WTC11 (cell line): ENCODE measurements around the gene ZSCAN10. TPM values are rescaled to one million over a fixed set of nuclear protein-coding genes. Genes with fewer than 3 reads are reported as not detected.

Experiments used
- ATAC-seq: fragments of 200-7000 bp; cut with Tn5 transposase; 2 replicates; pipeline ENCODE4 v1.10.0; 2021; ENCODE audit warnings: mild to moderate bottlenecking, moderate library complexity
- CTCF ChIA-PET: fragments of 300-600 bp; sonication (Branson Sonifier 250); formaldehyde crosslinking; loops from one replicate; lab custom pipeline; 2021; ENCODE audit warnings: antibody characterized with exemption; lab: Charles Lee
- POLR2A ChIA-PET: fragments of 350-600 bp; sonication (Branson Sonifier 250); formaldehyde crosslinking; loops from one replicate; lab custom pipeline; 2021; ENCODE audit warnings: antibody characterized with exemption; lab: Charles Lee
- DNase-seq: peaks from one replicate; pipeline ENCODE4 v3.0.0; 2021; ENCODE audit warnings: low spot score
- H3K27ac Mint-ChIP-seq: 2 replicates; pipeline ENCODE4 v1.8.0; 2021; ENCODE audit warnings: mixed read lengths
- H3K27me3 Mint-ChIP-seq: 2 replicates; pipeline ENCODE4 v1.8.0; 2021; ENCODE audit warnings: low read depth, mild to moderate bottlenecking, moderate library complexity, mixed read lengths
- H3K36me3 Mint-ChIP-seq: 2 replicates; pipeline ENCODE4 v1.8.0; 2021; ENCODE audit warnings: mixed read lengths
- H3K4me1 Mint-ChIP-seq: 2 replicates; pipeline ENCODE4 v1.8.0; 2022; ENCODE audit warnings: mixed read lengths
- H3K4me3 Mint-ChIP-seq: 2 replicates; pipeline ENCODE4 v1.8.0; 2021; ENCODE audit warnings: mild to moderate bottlenecking, moderate library complexity, mixed read lengths
- H3K9me3 Mint-ChIP-seq: 2 replicates; pipeline ENCODE4 v1.8.0; 2021; ENCODE audit warnings: mixed read lengths
- CBFB ChIP-seq: sonication (generic); formaldehyde crosslinking; IDR thresholded peaks from 2 replicates; pipeline ENCODE4 v1.8.1; 2022; ENCODE audit warnings: mild to moderate bottlenecking, low read depth, missing genetic modification reagents
- ESRRA ChIP-seq: sonication (generic); formaldehyde crosslinking; IDR thresholded peaks from 2 replicates; pipeline ENCODE4 v1.8.1; 2022; ENCODE audit warnings: mild to moderate bottlenecking, missing genetic modification reagents, borderline replicate concordance
- GRHL2 ChIP-seq: fragments of 250-450 bp; sonication (Bioruptor Pico); IDR thresholded peaks from 2 replicates; pipeline ENCODE4 v1.8.0; 2022; ENCODE audit warnings: mild to moderate bottlenecking, moderate library complexity; ENCODE audit not compliant: insufficient replicate concordance, severe bottlenecking
- IRF2 ChIP-seq: sonication (generic); formaldehyde crosslinking; IDR thresholded peaks from 2 replicates; pipeline ENCODE4 v1.8.0; 2022; ENCODE audit warnings: low read depth, missing genetic modification reagents, borderline replicate concordance
- JUN ChIP-seq: sonication (generic); formaldehyde crosslinking; IDR thresholded peaks from 2 replicates; pipeline ENCODE4 v1.8.0; 2023; ENCODE audit warnings: mild to moderate bottlenecking, missing genetic modification reagents
- MXD4 ChIP-seq: fragments of 250-450 bp; sonication (Bioruptor Pico); IDR thresholded peaks from 2 replicates; pipeline ENCODE4 v1.8.0; 2021; ENCODE audit warnings: mild to moderate bottlenecking, moderate library complexity, borderline replicate concordance
- MYBL2 ChIP-seq: sonication (generic); formaldehyde crosslinking; IDR thresholded peaks from 2 replicates; pipeline ENCODE4 v1.8.1; 2023; ENCODE audit warnings: mild to moderate bottlenecking, moderate library complexity, missing genetic modification reagents
- NFATC4 ChIP-seq: fragments of 250-450 bp; sonication (Bioruptor Pico); IDR thresholded peaks from 2 replicates; pipeline ENCODE4 v1.9.0; 2021; ENCODE audit warnings: mild to moderate bottlenecking
- SMAD3 ChIP-seq: sonication (generic); formaldehyde crosslinking; IDR thresholded peaks from 2 replicates; pipeline ENCODE4 v1.8.0; 2022; ENCODE audit warnings: missing genetic modification reagents, mild to moderate bottlenecking, borderline replicate concordance
- TEAD1 ChIP-seq: sonication (generic); formaldehyde crosslinking; IDR thresholded peaks from 2 replicates; pipeline ENCODE4 v1.8.0; 2022; ENCODE audit warnings: mild to moderate bottlenecking, missing genetic modification reagents
- TP53 ChIP-seq: sonication (generic); formaldehyde crosslinking; IDR thresholded peaks from 2 replicates; pipeline ENCODE4 v1.8.1; 2023; ENCODE audit warnings: mild to moderate bottlenecking, missing genetic modification reagents
- ZNF121 ChIP-seq: sonication (generic); formaldehyde crosslinking; IDR thresholded peaks from 2 replicates; pipeline ENCODE4 v1.8.0; 2023; ENCODE audit warnings: missing genetic modification reagents
- ZNF219 ChIP-seq: sonication (generic); formaldehyde crosslinking; IDR thresholded peaks from 2 replicates; pipeline ENCODE4 v1.8.0; 2023; ENCODE audit warnings: missing genetic modification reagents, mild to moderate bottlenecking, borderline replicate concordance
- ZNF317 ChIP-seq: sonication (generic); formaldehyde crosslinking; IDR thresholded peaks from 2 replicates; pipeline ENCODE4 v1.8.1; 2023; ENCODE audit warnings: low read depth, mild to moderate bottlenecking, moderate library complexity, missing genetic modification reagents, borderline replicate concordance
- total RNA-seq: library from RNA; stranded (reverse); gene quantifications from 3 replicates; pipeline ENCODE4 v1.2.3, GENCODE V29; 2021
- TF ChIP-seq, protein P1 (sequence below): fragments of 250-450 bp; sonication (Bioruptor Pico); conservative IDR thresholded peaks from 2 replicates; pipeline ENCODE4 v1.9.0; 2021; ENCODE audit warnings: mild to moderate bottlenecking
- TF ChIP-seq, protein P2 (sequence below): sonication (generic); formaldehyde crosslinking; IDR thresholded peaks from 2 replicates; pipeline ENCODE4 v1.8.1; 2022; ENCODE audit warnings: low read depth, missing genetic modification reagents, borderline replicate concordance
- TF ChIP-seq, protein P3 (sequence below): fragments of 250-450 bp; sonication (Bioruptor Pico); IDR thresholded peaks from 2 replicates; pipeline ENCODE4 v1.9.0; 2021; ENCODE audit warnings: mild to moderate bottlenecking, borderline replicate concordance
- TF ChIP-seq, protein P4 (sequence below): sonication (generic); formaldehyde crosslinking; IDR thresholded peaks from 2 replicates; pipeline ENCODE4 v1.8.1; 2023; ENCODE audit warnings: mild to moderate bottlenecking, missing genetic modification reagents, borderline replicate concordance
- TF ChIP-seq, protein P5 (sequence below): sonication (generic); formaldehyde crosslinking; IDR thresholded peaks from 2 replicates; pipeline ENCODE4 v1.8.0; 2022; ENCODE audit warnings: mild to moderate bottlenecking, missing genetic modification reagents
- TF ChIP-seq, protein P6 (sequence below): sonication (generic); formaldehyde crosslinking; IDR thresholded peaks from 2 replicates; pipeline ENCODE4 v1.8.1; 2022; ENCODE audit warnings: mild to moderate bottlenecking, moderate library complexity, missing genetic modification reagents
- TF ChIP-seq, protein P7 (sequence below): sonication (generic); formaldehyde crosslinking; IDR thresholded peaks from 2 replicates; pipeline ENCODE4 v1.8.1; 2023; ENCODE audit warnings: mild to moderate bottlenecking, missing genetic modification reagents

ZSCAN10 gene
- total RNA-seq, 1 experiment from 2014 or later, result 263 TPM

DNA sequence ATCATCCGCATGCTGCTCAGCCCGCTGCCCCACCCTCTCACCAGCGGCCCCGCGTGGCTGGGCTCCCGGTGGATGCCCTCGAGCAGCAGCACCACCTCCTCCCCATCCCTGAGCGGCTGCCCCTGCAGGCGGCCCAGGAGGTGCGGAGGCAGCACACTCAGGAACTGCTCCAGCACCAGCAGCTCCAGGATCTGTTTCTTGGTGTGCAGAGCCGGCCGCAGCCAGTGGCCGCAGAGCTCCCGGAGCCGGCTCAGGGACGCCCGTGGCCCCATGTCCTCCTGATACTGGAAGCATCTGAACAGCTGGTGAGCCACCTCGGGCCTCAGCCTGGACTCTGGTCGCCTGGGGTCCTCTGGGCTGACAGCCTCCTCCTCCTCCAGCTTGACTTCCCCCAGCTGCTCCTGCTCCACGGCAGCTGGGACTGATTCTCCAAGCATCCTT is 6.6 kb downstream of the ZSCAN10 start (continued):
- TF ChIP-seq, protein P1, sequence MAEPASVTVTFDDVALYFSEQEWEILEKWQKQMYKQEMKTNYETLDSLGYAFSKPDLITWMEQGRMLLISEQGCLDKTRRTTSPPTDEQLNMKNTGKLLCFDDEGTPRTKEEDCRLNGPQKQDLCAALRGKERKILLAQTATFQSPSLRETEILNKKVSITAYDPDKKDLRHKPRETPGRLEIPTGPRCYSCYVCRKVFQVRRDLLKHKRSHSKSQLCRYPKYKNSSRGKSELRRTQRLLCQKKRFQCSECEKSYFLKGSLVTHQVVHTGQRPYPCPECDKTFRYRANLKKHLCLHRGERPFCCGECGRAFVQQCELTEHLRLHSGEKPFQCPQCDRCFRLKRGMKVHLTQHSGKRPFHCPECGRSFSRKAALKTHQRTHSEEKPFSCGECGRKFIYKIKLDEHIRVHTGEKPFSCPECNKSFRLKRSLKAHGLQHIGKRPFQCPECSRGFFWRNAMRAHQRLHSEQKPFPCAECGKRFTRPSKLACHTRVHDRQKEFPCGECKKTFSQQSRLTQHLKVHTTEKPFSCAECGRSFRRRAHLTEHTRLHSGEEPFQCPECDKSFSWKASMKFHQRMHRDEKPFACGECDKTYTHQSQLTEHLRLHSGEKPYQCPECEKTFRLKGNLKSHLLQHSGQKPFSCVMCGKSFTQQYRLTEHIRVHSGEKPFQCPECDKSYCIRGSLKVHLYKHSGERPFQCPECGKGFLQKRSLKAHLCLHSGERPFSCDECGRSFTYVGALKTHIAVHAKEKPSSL, result no peak

DNA sequence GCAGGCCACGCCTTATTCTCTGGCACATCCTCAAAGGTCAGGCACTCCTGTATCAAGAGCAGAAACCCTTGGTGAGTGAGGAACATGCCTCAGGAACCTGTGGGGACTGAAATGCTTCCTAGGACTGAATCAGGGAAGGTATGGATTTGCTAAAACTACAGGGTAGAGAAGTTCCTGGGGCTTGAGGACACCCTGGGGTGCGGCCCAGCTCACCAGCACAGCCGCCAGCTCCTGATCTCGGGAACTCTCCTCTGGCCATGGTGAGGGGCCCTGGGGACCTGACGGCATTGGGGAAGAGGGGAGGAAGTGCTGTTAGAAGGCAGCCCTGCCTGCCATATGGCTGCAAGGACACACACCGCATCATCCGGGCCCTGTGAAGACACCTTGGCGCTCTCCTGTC is 7.5 kb downstream of the ZSCAN10 start:
- Mint-ChIP-seq H3K27ac (0 out of 2 replicates have a peak overlapping the region, but pooled peaks have one; percentile 57), H3K36me3 (peaks cover 49% of the 10 kb centered on the region), H3K4me3 (no peak overlapping the region), H3K4me1 (peaks cover 46% of the 10 kb centered on the region), H3K27me3 (no peaks in the 10 kb centered on the region), H3K9me3 (no peaks in the 10 kb centered on the region)
- DNase-seq (no peak), ATAC-seq (no peak)
- TF ChIP-seq ESRRA (CRISPR knock-in tag) (no peak), GRHL2 (no peak), SMAD3 (no peak), TEAD1 (CRISPR knock-in tag) (no peak), NFATC4 (no peak), MYBL2 (CRISPR knock-in tag) (no peak), TP53 (no peak), MXD4 (CRISPR knock-in tag) (no peak), ZNF317 (CRISPR knock-in tag) (no peak), CBFB (CRISPR knock-in tag) (no peak), ZNF121 (CRISPR knock-in tag) (no peak), ZNF219 (CRISPR knock-in tag) (no peak), JUN (CRISPR knock-in tag) (no peak), IRF2 (CRISPR knock-in tag) (no peak)
- TF ChIP-seq, protein P2, sequence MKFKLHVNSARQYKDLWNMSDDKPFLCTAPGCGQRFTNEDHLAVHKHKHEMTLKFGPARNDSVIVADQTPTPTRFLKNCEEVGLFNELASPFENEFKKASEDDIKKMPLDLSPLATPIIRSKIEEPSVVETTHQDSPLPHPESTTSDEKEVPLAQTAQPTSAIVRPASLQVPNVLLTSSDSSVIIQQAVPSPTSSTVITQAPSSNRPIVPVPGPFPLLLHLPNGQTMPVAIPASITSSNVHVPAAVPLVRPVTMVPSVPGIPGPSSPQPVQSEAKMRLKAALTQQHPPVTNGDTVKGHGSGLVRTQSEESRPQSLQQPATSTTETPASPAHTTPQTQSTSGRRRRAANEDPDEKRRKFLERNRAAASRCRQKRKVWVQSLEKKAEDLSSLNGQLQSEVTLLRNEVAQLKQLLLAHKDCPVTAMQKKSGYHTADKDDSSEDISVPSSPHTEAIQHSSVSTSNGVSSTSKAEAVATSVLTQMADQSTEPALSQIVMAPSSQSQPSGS (CRISPR knock-in tag), result no peak
- TF ChIP-seq, protein P3, sequence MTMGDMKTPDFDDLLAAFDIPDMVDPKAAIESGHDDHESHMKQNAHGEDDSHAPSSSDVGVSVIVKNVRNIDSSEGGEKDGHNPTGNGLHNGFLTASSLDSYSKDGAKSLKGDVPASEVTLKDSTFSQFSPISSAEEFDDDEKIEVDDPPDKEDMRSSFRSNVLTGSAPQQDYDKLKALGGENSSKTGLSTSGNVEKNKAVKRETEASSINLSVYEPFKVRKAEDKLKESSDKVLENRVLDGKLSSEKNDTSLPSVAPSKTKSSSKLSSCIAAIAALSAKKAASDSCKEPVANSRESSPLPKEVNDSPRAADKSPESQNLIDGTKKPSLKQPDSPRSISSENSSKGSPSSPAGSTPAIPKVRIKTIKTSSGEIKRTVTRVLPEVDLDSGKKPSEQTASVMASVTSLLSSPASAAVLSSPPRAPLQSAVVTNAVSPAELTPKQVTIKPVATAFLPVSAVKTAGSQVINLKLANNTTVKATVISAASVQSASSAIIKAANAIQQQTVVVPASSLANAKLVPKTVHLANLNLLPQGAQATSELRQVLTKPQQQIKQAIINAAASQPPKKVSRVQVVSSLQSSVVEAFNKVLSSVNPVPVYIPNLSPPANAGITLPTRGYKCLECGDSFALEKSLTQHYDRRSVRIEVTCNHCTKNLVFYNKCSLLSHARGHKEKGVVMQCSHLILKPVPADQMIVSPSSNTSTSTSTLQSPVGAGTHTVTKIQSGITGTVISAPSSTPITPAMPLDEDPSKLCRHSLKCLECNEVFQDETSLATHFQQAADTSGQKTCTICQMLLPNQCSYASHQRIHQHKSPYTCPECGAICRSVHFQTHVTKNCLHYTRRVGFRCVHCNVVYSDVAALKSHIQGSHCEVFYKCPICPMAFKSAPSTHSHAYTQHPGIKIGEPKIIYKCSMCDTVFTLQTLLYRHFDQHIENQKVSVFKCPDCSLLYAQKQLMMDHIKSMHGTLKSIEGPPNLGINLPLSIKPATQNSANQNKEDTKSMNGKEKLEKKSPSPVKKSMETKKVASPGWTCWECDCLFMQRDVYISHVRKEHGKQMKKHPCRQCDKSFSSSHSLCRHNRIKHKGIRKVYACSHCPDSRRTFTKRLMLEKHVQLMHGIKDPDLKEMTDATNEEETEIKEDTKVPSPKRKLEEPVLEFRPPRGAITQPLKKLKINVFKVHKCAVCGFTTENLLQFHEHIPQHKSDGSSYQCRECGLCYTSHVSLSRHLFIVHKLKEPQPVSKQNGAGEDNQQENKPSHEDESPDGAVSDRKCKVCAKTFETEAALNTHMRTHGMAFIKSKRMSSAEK, result no peak
- TF ChIP-seq, protein P4, sequence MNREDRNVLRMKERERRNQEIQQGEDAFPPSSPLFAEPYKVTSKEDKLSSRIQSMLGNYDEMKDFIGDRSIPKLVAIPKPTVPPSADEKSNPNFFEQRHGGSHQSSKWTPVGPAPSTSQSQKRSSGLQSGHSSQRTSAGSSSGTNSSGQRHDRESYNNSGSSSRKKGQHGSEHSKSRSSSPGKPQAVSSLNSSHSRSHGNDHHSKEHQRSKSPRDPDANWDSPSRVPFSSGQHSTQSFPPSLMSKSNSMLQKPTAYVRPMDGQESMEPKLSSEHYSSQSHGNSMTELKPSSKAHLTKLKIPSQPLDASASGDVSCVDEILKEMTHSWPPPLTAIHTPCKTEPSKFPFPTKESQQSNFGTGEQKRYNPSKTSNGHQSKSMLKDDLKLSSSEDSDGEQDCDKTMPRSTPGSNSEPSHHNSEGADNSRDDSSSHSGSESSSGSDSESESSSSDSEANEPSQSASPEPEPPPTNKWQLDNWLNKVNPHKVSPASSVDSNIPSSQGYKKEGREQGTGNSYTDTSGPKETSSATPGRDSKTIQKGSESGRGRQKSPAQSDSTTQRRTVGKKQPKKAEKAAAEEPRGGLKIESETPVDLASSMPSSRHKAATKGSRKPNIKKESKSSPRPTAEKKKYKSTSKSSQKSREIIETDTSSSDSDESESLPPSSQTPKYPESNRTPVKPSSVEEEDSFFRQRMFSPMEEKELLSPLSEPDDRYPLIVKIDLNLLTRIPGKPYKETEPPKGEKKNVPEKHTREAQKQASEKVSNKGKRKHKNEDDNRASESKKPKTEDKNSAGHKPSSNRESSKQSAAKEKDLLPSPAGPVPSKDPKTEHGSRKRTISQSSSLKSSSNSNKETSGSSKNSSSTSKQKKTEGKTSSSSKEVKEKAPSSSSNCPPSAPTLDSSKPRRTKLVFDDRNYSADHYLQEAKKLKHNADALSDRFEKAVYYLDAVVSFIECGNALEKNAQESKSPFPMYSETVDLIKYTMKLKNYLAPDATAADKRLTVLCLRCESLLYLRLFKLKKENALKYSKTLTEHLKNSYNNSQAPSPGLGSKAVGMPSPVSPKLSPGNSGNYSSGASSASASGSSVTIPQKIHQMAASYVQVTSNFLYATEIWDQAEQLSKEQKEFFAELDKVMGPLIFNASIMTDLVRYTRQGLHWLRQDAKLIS (CRISPR knock-in tag), result no peak
- TF ChIP-seq, protein P5, sequence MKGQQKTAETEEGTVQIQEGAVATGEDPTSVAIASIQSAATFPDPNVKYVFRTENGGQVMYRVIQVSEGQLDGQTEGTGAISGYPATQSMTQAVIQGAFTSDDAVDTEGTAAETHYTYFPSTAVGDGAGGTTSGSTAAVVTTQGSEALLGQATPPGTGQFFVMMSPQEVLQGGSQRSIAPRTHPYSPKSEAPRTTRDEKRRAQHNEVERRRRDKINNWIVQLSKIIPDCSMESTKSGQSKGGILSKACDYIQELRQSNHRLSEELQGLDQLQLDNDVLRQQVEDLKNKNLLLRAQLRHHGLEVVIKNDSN, result no peak
- TF ChIP-seq, protein P6, sequence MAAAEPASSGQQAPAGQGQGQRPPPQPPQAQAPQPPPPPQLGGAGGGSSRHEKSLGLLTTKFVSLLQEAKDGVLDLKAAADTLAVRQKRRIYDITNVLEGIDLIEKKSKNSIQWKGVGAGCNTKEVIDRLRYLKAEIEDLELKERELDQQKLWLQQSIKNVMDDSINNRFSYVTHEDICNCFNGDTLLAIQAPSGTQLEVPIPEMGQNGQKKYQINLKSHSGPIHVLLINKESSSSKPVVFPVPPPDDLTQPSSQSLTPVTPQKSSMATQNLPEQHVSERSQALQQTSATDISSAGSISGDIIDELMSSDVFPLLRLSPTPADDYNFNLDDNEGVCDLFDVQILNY, result no peak
- TF ChIP-seq, protein P7, sequence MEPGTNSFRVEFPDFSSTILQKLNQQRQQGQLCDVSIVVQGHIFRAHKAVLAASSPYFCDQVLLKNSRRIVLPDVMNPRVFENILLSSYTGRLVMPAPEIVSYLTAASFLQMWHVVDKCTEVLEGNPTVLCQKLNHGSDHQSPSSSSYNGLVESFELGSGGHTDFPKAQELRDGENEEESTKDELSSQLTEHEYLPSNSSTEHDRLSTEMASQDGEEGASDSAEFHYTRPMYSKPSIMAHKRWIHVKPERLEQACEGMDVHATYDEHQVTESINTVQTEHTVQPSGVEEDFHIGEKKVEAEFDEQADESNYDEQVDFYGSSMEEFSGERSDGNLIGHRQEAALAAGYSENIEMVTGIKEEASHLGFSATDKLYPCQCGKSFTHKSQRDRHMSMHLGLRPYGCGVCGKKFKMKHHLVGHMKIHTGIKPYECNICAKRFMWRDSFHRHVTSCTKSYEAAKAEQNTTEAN (CRISPR knock-in tag), result no peak
- CTCF ChIA-PET, result interaction anchor here (1.1 to 3.2 kb wide), 3 partner anchors 11 to 38 kb away, joined by 3 to 20 read pairs (median 19); no protein-coding TSS in a partner anchor
- POLR2A ChIA-PET, result no interaction called here
